HEK293T (cell line): Measurements from ENCODE around the gene NOCT.
A peak's percentile ranks its signal among the peaks of the same experiment; 100 is the strongest.

Source experiments
- CTCF ChIA-PET: fragments of 350-600 bp; formaldehyde crosslinking; extraction: SDS; loops from one replicate; lab custom pipeline; 2021; ENCODE audit warnings: antibody characterized with exemption, inconsistent platforms; lab: Yijun Ruan, JAX
- POLR2A ChIA-PET: fragments of 350-600 bp; formaldehyde crosslinking; extraction: SDS; loops from one replicate; lab custom pipeline; 2020; ENCODE audit warnings: antibody characterized with exemption, inconsistent platforms; lab: Yijun Ruan, JAX
- DNase-seq: peaks from one replicate; pipeline ENCODE4 v3.0.0; 2012; ENCODE audit warnings: mixed read lengths; ENCODE audit errors: extremely low spot score
- ARNT ChIP-seq: fragments of 450-650 bp; IDR thresholded peaks from 2 replicates; pipeline ENCODE4 v1.6.1; 2017; ENCODE audit warnings: mild to moderate bottlenecking
- BHLHE40 ChIP-seq: fragments of 450-650 bp; IDR thresholded peaks from 2 replicates; pipeline ENCODE4 v1.6.1; 2016; ENCODE audit warnings: mild to moderate bottlenecking, moderate library complexity, borderline replicate concordance
- CTBP1 ChIP-seq: fragments of 450-650 bp; IDR thresholded peaks from 2 replicates; pipeline ENCODE4 v1.6.1; 2016; ENCODE audit warnings: borderline replicate concordance
- ELF4 ChIP-seq: fragments of 450-650 bp; IDR thresholded peaks from 2 replicates; pipeline ENCODE4 v1.6.1; 2017; ENCODE audit warnings: antibody characterized with exemption
- FOXA1 ChIP-seq: fragments of 450-650 bp; IDR thresholded peaks from 2 replicates; pipeline ENCODE4 v1.6.1; 2016; ENCODE audit warnings: mild to moderate bottlenecking
- FOXK2 ChIP-seq: fragments of 450-650 bp; IDR thresholded peaks from 2 replicates; pipeline ENCODE4 v1.6.1; 2016; ENCODE audit warnings: mild to moderate bottlenecking
- FOXM1 ChIP-seq: fragments of 450-650 bp; IDR thresholded peaks from 2 replicates; pipeline ENCODE4 v1.6.1; 2017; ENCODE audit warnings: mild to moderate bottlenecking, borderline replicate concordance
- HDGF ChIP-seq: fragments of 450-650 bp; IDR thresholded peaks from 2 replicates; pipeline ENCODE4 v1.6.1; 2017; ENCODE audit warnings: antibody characterized with exemption, borderline replicate concordance
- L3MBTL2 ChIP-seq: fragments of 450-650 bp; conservative IDR thresholded peaks from 2 replicates; pipeline ENCODE4 v1.6.1; 2016; ENCODE audit warnings: mild to moderate bottlenecking
- LEF1 ChIP-seq: fragments of 450-650 bp; IDR thresholded peaks from 2 replicates; pipeline ENCODE4 v1.6.1; 2017; ENCODE audit warnings: mild to moderate bottlenecking, borderline replicate concordance
- NFRKB ChIP-seq: fragments of 450-650 bp; IDR thresholded peaks from 2 replicates; pipeline ENCODE4 v1.6.1; 2016; ENCODE audit warnings: mild to moderate bottlenecking, moderate library complexity
- PKNOX1 ChIP-seq: fragments of 450-650 bp; IDR thresholded peaks from 2 replicates; pipeline ENCODE4 v1.6.1; 2016
- SP1 ChIP-seq: fragments of 450-650 bp; IDR thresholded peaks from 2 replicates; pipeline ENCODE4 v1.6.1; 2017
- SUZ12 ChIP-seq: fragments of 450-650 bp; IDR thresholded peaks from 2 replicates; pipeline ENCODE4 v1.6.1; 2016; ENCODE audit warnings: mild to moderate bottlenecking
- TARDBP ChIP-seq: fragments of 450-650 bp; IDR thresholded peaks from 2 replicates; pipeline ENCODE4 v1.6.1; 2016
- ZNF384 ChIP-seq: fragments of 450-650 bp; IDR thresholded peaks from 2 replicates; pipeline ENCODE4 v1.6.1; 2016

NOCT gene

GRCh38 chr4:139015269-139015947 lies at the start of gene NOCT:
Gene NOCT, plus strand, starts transcription at chr4:139015781. Its CDS starts 201 bp downstream, at chr4:139015982.
- TF ChIP-seq CTBP1 (no peak), ELF4 (peak; percentile 56), PKNOX1 (peak; percentile 76), ARNT (no peak), SUZ12 (no peak), HDGF (no peak), BHLHE40 (peak; percentile 93), L3MBTL2 (peak; percentile 89), FOXM1 (peak; percentile 38; the same call in 1 of the 2 replicates), LEF1 (no peak)
- ChIA-PET CTCF (interaction anchor here (0.7 to 1.5 kb wide), 3 partner anchors 15 to 182 kb away, joined by 3 to 9 read pairs (median 3); no protein-coding TSS in a partner anchor), POLR2A (interaction anchor here (0.6 to 2.0 kb wide), 20 partner anchors 9 to 578 kb away, joined by 3 to 15 read pairs (median 4); partner anchors contain the start of genes ELF2, NAA15 and RAB33B)
- DNase-seq = peak; percentile 89

GRCh38 chr4:138967313-138967712 lies 48.3 kb upstream of the NOCT start:
- POLR2A ChIA-PET = no interaction called here

GRCh38 chr4:138972956-138973801 lies 42.4 kb upstream of the NOCT start:
- DNase-seq = no peak
- ChIA-PET POLR2A (no interaction called here), CTCF (no interaction called here)
- no peak for TF ChIP-seq FOXA1
- TF ChIP-seq ARNT = no peak
- no peak for TF ChIP-seq FOXM1
- no peak for TF ChIP-seq SP1
- TF ChIP-seq L3MBTL2 = no peak
- no peak for TF ChIP-seq LEF1
- no peak for TF ChIP-seq FOXK2
- TF ChIP-seq ELF4 = no peak
- TF ChIP-seq HDGF = no peak
- no peak for TF ChIP-seq NFRKB
- no peak for TF ChIP-seq CTBP1
- no peak for TF ChIP-seq SUZ12
- no peak for TF ChIP-seq PKNOX1
- no peak for TF ChIP-seq BHLHE40

More at GRCh38 chr4:138967313-138967712, 48.3 kb upstream of the NOCT start:
- CTCF ChIA-PET = no interaction called here
- no peak for DNase-seq
- TF ChIP-seq SUZ12 = no peak
- no peak for TF ChIP-seq HDGF
- TF ChIP-seq ARNT = no peak
- TF ChIP-seq BHLHE40 = no peak
- TF ChIP-seq TARDBP = no peak
- TF ChIP-seq SP1 = no peak
- TF ChIP-seq L3MBTL2 = no peak
- TF ChIP-seq FOXA1 = no peak

- POLR2A ChIA-PET = interaction anchor here (0.6 kb wide), 1 partner anchor 728 kb away, joined by 3 read pairs; no protein-coding TSS in a partner anchor
- TF ChIP-seq ELF4 (no peak), NFRKB (no peak), HDGF (no peak), SUZ12 (no peak), ZNF384 (no peak), FOXK2 (no peak), BHLHE40 (no peak), SP1 (no peak), PKNOX1 (no peak), FOXA1 (no peak), LEF1 (no peak), L3MBTL2 (no peak), CTBP1 (no peak), FOXM1 (no peak), ARNT (no peak)
- DNase-seq = no peak
- CTCF ChIA-PET = interaction anchor here (0.7 to 1.2 kb wide), 2 partner anchors 10 to 27 kb away, joined by 3 to 4 read pairs; no protein-coding TSS in a partner anchor
Measured at GRCh38 chr4:138975225-138975624, 40.4 kb upstream of the NOCT start.

- no peak for DNase-seq
- TF ChIP-seq FOXA1 (no peak), ARNT (no peak), SUZ12 (no peak), HDGF (no peak), FOXK2 (no peak), BHLHE40 (no peak), SP1 (no peak), PKNOX1 (no peak), ZNF384 (no peak), ELF4 (no peak), CTBP1 (no peak), NFRKB (no peak), FOXM1 (no peak), TARDBP (no peak), LEF1 (no peak), L3MBTL2 (no peak)
- POLR2A ChIA-PET = no interaction called here
- CTCF ChIA-PET = no interaction called here
Measured at GRCh38 chr4:138976526-138976925, 39.1 kb upstream of the NOCT start.
